ENCODE results near the gene DHX58.

DNA sequence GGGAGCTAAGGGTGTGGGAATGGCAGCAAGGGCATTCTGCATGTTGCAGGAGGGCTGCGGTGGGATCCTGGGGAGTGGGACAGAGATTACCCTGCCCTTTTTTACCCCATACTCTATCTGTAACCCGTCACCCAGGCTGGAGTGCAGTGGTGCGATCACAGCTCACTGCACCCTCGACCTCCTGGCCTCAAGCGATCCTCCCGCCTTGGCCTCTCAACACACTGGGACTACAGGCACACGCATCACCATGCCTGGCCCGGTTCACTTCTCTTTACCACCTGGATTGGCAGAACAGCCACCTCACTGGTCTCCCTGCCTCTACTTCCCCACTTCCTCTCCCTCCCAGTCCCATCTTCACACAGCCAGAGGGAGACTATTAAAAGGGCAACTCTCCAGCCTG is 23.8 kb downstream of the DHX58 start:
- TF ChIP-seq EP300 (IDR thresholded peaks at IDR 0.05) = no peak
- no peak for TF ChIP-seq CTCF (IDR thresholded peaks at IDR 0.05)
